SU-DHL-6 (cell line): Measurements from ENCODE around the gene TSPAN18.

Source experiments
- H2AFZ ChIP-seq: fragments of 200-600 bp; sonication (generic); 2 replicates; pipeline ENCODE4 v1.6.1; 2014; ENCODE audit warnings: low read depth, mild to moderate bottlenecking, moderate library complexity, mixed read lengths, antibody characterized with exemption, low read length; ENCODE audit not compliant: severe bottlenecking
- H3F3A ChIP-seq: fragments of 200-600 bp; shearing (Covaris generic); 2 replicates; pipeline ENCODE4 v1.6.0; 2016; ENCODE audit warnings: antibody characterized with exemption, mild to moderate bottlenecking; ENCODE audit not compliant: insufficient read depth
- H3K27ac ChIP-seq: fragments of 200-600 bp; sonication (generic); 2 replicates; pipeline ENCODE4 v1.5.1; 2016; ENCODE audit warnings: low read depth, mild to moderate bottlenecking, low read length, moderate library complexity, mixed read lengths
- H3K27me3 ChIP-seq: fragments of 200-600 bp; sonication (generic), shearing (Covaris generic); 2 replicates; pipeline ENCODE4 v1.6.0; 2014; ENCODE audit warnings: mild to moderate bottlenecking, low read length
- H3K36me3 ChIP-seq: fragments of 200-600 bp; sonication (generic); 2 replicates; pipeline ENCODE4 v1.6.1; 2014; ENCODE audit warnings: mild to moderate bottlenecking, low read length, mixed read lengths
- H3K4me2 ChIP-seq: fragments of 300-600, 200-600 bp; shearing (Covaris generic), sonication (generic); 2 replicates; pipeline ENCODE4 v1.6.0; 2014; ENCODE audit warnings: low read length, low read depth, mild to moderate bottlenecking; ENCODE audit not compliant: poor library complexity, severe bottlenecking
- H3K4me3 ChIP-seq: fragments of 200-600 bp; sonication (generic); 2 replicates; pipeline ENCODE4 v1.5.1; 2014; ENCODE audit warnings: antibody characterized with exemption, low read length, mild to moderate bottlenecking, mixed read lengths; ENCODE audit not compliant: insufficient read depth, poor library complexity, severe bottlenecking
- H3K79me2 ChIP-seq: fragments of 200-600 bp; sonication (generic); 2 replicates; pipeline ENCODE4 v1.6.1; 2014; ENCODE audit warnings: mild to moderate bottlenecking, low read length, moderate library complexity; ENCODE audit not compliant: insufficient read depth
- H3K9ac ChIP-seq: fragments of 200-600 bp; sonication (generic); 2 replicates; pipeline ENCODE4 v1.7.0; 2014; ENCODE audit warnings: mild to moderate bottlenecking, low read length
- H3K9me2 ChIP-seq: fragments of 200-600 bp; sonication (generic); replicated peaks from 2 replicates; pipeline ENCODE4 v1.6.1; 2014; ENCODE audit warnings: low read length; ENCODE audit not compliant: insufficient read depth
- H3K9me3 ChIP-seq: fragments of 200-600 bp; sonication (generic); 2 replicates; pipeline ENCODE4 v1.6.1; 2014; ENCODE audit warnings: low read length, mixed read lengths; ENCODE audit not compliant: insufficient read depth
- H4K20me1 ChIP-seq: fragments of 200-600 bp; sonication (generic); 2 replicates; pipeline ENCODE4 v1.6.1; 2014; ENCODE audit warnings: low read depth, mild to moderate bottlenecking, antibody characterized with exemption, low read length, moderate library complexity, mixed read lengths
- CTCF ChIP-seq: fragments of 200-600 bp; sonication (generic); IDR thresholded peaks from one replicate; pipeline ENCODE4 v1.5.1; 2017; ENCODE audit warnings: antibody characterized with exemption, mild to moderate bottlenecking, low read length, moderate library complexity; ENCODE audit not compliant: insufficient read depth, poor library complexity, severe bottlenecking
- EZH2phosphoT487 ChIP-seq: fragments of 200-600 bp; sonication (generic), shearing (Covaris generic); conservative IDR thresholded peaks from 2 replicates; pipeline ENCODE4 v1.6.1; 2018; ENCODE audit warnings: mild to moderate bottlenecking, antibody characterized with exemption, low read length, moderate library complexity, mixed read lengths

TSPAN18 gene

GRCh38 chr11:44747836-44748235 is 21.1 kb downstream of the TSPAN18 start:
- Histone ChIP-seq H3K27ac (no peak overlapping the region), H3K9ac (no peak overlapping the region), H3K4me2 (no peak overlapping the region), H3K9me2 (no peaks in the 10 kb centered on the region), H3K79me2 (no peaks in the 10 kb centered on the region), H3K36me3 (no peaks in the 10 kb centered on the region), H3K9me3 (no peaks in the 10 kb centered on the region), H2AFZ (no peak overlapping the region), H3F3A (no peaks in the 10 kb centered on the region), H3K4me3 (no peak overlapping the region), H4K20me1 (no peaks in the 10 kb centered on the region), H3K27me3 (no peaks in the 10 kb centered on the region)
- TF ChIP-seq EZH2phosphoT487 (no peak), CTCF (no peak)

GRCh38 chr11:44748606-44749005 is 21.8 kb downstream of the TSPAN18 start:
- TF ChIP-seq EZH2phosphoT487 (no peak), CTCF (no peak)
- H3K9me2 ChIP-seq: no peaks in the 10 kb centered on the region
- no peaks in the 10 kb centered on the region for H3K27me3 ChIP-seq
- H3K4me3 ChIP-seq: no peak overlapping the region
- H3F3A ChIP-seq: no peaks in the 10 kb centered on the region
- no peaks in the 10 kb centered on the region for H3K36me3 ChIP-seq
- no peaks in the 10 kb centered on the region for H3K79me2 ChIP-seq
- H3K27ac ChIP-seq: no peak overlapping the region
- H2AFZ ChIP-seq: no peak overlapping the region
- H3K9ac ChIP-seq: no peak overlapping the region
- no peaks in the 10 kb centered on the region for H3K9me3 ChIP-seq
- H3K4me2 ChIP-seq: no peak overlapping the region
- H4K20me1 ChIP-seq: no peaks in the 10 kb centered on the region

- no peak overlapping the region for H2AFZ ChIP-seq
- H3K4me2 ChIP-seq: no peak overlapping the region
- no peaks in the 10 kb centered on the region for H3K9me2 ChIP-seq
- no peak overlapping the region for H3K27ac ChIP-seq
- H3F3A ChIP-seq: no peaks in the 10 kb centered on the region
- H3K79me2 ChIP-seq: no peaks in the 10 kb centered on the region
- TF ChIP-seq EZH2phosphoT487 (no peak), CTCF (no peak)
- H4K20me1 ChIP-seq: no peaks in the 10 kb centered on the region
- no peak overlapping the region for H3K4me3 ChIP-seq
- H3K27me3 ChIP-seq: no peaks in the 10 kb centered on the region
- H3K9me3 ChIP-seq: no peaks in the 10 kb centered on the region
- H3K9ac ChIP-seq: no peak overlapping the region
- no peaks in the 10 kb centered on the region for H3K36me3 ChIP-seq
Measured at GRCh38 chr11:44749189-44749588, 22.4 kb downstream of the TSPAN18 start.
